Measurements from ENCODE around the gene ZBTB22.
"Not testable (repeated sequence)": the region's sequence is repeated elsewhere in the genome, so short reads cannot be mapped to it uniquely, and the experiment has no call there.

ZBTB22 gene

DNA sequence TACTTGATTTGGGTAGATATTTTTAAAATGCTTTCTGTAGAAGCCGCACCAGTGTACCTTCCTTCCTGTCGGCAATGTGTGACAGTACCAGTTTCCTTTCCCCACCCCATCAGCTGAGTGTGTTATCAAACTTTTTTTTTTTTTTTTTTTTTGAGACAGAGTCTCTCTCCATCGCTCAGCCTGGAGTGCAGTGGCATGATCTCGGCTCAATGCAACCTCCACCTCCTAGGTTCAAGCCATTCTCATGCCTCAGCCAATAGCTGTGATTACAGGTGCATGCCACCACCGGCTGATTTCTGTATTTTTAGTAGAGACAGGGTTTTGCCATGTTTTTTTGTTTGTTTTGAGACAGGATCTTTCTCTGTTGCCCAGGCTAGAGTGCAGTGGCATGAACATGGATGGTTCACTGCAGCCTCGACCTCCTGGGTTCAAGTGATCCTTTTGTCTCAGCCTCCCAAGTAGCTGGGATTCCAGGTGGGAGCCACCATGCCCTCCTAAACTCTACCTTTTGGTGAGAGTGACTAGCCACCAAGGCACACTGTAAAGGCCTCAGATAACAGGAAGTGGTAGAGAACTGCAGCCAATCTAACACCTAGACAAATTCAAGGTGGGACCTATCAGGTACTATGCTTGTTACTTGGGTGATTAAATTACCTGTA lies 26.5 kb upstream of the ZBTB22 start:
- Mint-ChIP-seq H3K4me3 (peak overlapping the region; percentile 40), H3K36me3 (ENCODE audit: low read depth) (no peaks in the 10 kb centered on the region), H3K9me3 (no peaks in the 10 kb centered on the region), H3K27me3 (no peaks in the 10 kb centered on the region), H3K4me1 (ENCODE audit: low read depth) (peaks cover 22% of the 10 kb centered on the region), H3K27ac (peak overlapping the region; percentile 54)
- peak; percentile 41 for DNase-seq

DNA sequence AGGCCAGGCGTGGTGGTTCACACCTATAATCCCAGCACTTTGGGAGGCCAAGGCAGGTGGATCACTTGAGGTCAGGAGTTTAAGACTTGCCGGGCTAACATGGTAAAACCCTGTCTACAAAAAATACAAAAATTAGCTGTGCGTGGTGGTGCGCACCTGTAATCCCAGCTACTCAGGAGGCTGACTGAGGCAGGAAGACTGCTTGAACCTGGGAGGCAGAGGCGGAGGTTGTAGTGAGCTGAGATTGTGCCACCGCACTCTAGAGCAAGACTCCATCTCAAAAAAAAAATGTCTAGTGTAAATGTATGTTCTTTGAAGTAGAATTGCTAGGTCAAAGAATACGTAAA lies 26.0 kb upstream of the ZBTB22 start:
- H3K27me3 Mint-ChIP-seq; H3K36me3 Mint-ChIP-seq (ENCODE audit: low read depth); H3K9me3 Mint-ChIP-seq: not testable (repeated sequence)
- DNase-seq, result peak; percentile 38
- H3K4me3 Mint-ChIP-seq, result peak overlapping the region; percentile 40
- H3K4me1 Mint-ChIP-seq (ENCODE audit: low read depth), result peaks cover 22% of the 10 kb centered on the region
- H3K27ac Mint-ChIP-seq, result peak overlapping the region; percentile 54

DNA sequence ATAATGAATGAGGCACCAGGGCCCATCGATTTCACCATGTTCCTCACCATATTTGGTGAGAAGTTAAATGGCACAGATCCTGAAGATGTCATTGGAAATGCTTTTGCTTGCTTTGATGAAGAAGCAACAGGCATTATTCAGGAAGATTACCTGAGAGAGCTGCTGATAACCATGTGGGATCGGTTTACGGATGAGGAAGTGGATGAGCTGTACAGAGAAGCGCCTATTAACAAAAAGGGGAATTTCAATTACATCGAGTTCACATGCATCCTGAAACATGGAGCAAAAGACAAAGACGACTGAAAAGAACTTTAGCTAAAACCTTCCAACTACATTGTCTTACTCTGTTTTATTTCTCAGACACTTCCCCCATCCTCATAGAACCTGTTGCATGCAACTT lies 21.6 kb upstream of the ZBTB22 start:
- no peak for DNase-seq
- Mint-ChIP-seq H3K36me3 (ENCODE audit: low read depth) (no peaks in the 10 kb centered on the region), H3K27ac (no peak overlapping the region), H3K27me3 (no peaks in the 10 kb centered on the region), H3K4me1 (ENCODE audit: low read depth) (peaks cover 11% of the 10 kb centered on the region), H3K4me3 (no peak overlapping the region), H3K9me3 (no peaks in the 10 kb centered on the region)

DNA sequence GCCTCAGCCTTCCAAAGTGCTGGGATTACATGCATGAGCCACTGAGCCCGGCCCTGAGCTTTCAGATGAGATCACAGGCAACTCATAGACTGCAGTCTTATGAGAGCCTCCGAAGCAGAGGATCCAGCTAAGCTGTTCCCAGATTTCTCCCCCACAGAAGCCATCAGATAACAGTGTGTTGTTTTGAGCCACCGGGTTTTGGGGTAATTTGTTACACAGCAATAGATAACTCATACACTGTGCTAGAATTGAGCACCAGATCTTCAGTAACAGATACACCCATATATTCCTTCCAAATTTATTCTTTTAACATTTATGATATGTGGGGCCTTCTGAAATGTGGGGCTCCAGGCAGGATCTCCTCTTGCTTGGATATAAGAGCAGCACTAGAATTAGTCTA lies 19.0 kb upstream of the ZBTB22 start:
- DNase-seq, result no peak
- Mint-ChIP-seq H3K4me3 (no peak overlapping the region), H3K27me3 (no peaks in the 10 kb centered on the region), H3K27ac (no peak overlapping the region), H3K4me1 (ENCODE audit: low read depth) (peaks cover 15% of the 10 kb centered on the region), H3K9me3 (no peaks in the 10 kb centered on the region), H3K36me3 (ENCODE audit: low read depth) (no peaks in the 10 kb centered on the region)

DNA sequence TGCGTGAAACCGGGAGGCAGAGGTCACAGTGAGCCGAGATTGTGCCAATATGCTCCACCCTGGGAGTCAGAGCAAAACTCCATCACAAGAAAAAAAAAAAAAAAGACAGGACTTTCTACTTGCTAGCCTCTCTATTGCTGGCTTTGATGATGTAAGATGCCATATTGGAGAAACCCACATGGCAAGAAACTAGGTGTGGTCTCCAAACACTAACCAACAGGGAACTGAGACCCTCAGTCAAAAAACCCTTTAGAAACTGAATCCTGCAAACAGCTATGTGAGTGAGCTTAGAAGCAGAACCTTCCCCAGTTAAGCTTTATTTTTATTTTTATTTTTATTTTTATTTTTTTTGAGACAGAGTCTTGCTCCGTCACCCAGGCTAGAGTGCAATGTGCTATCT lies 18.4 kb upstream of the ZBTB22 start:
- H3K4me1 Mint-ChIP-seq (ENCODE audit: low read depth), result peaks cover 15% of the 10 kb centered on the region

DNA sequence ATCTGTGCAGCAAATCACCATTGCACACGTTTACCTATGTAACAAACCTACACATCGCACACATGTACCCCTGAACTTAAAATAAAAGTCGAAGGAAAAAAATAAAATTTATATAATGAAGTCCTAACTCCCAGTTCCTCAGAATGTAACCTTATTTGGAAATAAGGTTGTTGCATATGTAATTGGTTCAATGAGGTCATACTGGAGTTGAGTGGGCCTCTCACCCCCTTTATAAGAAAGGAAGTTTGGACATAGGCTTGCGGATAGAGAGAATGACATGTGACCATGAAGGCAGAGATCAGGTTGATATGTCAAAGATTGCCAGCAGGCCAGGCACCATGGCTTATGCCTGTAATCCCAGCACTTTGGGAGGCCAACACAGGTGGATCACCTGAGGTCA lies 16.1 kb upstream of the ZBTB22 start:
- Mint-ChIP-seq H3K27me3 (no peaks in the 10 kb centered on the region), H3K4me1 (ENCODE audit: low read depth) (peaks cover 15% of the 10 kb centered on the region), H3K4me3 (no peak overlapping the region), H3K9me3 (no peaks in the 10 kb centered on the region), H3K27ac (peak overlapping the region; percentile 29), H3K36me3 (ENCODE audit: low read depth) (no peaks in the 10 kb centered on the region)
- no peak for DNase-seq

More for the DNA sequence above, 18.4 kb upstream of the ZBTB22 start:
- no peak overlapping the region for H3K4me3 Mint-ChIP-seq
- DNase-seq, result no peak
- H3K9me3 Mint-ChIP-seq, result no peaks in the 10 kb centered on the region
- H3K27ac Mint-ChIP-seq, result no peak overlapping the region
- H3K27me3 Mint-ChIP-seq, result no peaks in the 10 kb centered on the region
- no peaks in the 10 kb centered on the region for H3K36me3 Mint-ChIP-seq (ENCODE audit: low read depth)

DNA sequence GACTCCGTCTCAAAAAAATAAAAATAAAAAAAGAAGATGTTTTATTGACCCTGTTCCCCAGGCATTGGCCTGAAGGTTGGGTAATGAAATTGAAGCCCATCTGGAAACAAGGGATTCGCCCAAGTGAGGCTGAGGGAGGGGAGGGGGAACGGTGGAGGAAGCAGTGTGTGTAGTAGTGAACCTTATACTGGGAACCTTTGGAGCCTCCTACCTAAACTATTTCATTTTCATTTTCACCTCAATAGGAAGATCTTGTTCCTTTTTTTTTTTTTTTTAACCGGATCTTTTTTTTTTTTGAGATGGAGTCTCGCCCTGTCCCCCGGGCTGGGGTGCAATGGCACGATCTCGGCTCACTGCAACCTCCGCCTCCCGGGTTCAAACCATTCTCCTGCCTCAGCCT lies 13.2 kb upstream of the ZBTB22 start:
- no peaks in the 10 kb centered on the region for H3K9me3 Mint-ChIP-seq
- peaks cover 15% of the 10 kb centered on the region for H3K4me1 Mint-ChIP-seq (ENCODE audit: low read depth)
- no peaks in the 10 kb centered on the region for H3K27me3 Mint-ChIP-seq
- DNase-seq, result no peak
- no peaks in the 10 kb centered on the region for H3K36me3 Mint-ChIP-seq (ENCODE audit: low read depth)
- H3K4me3 Mint-ChIP-seq, result no peak overlapping the region
- H3K27ac Mint-ChIP-seq, result no peak overlapping the region

DNA sequence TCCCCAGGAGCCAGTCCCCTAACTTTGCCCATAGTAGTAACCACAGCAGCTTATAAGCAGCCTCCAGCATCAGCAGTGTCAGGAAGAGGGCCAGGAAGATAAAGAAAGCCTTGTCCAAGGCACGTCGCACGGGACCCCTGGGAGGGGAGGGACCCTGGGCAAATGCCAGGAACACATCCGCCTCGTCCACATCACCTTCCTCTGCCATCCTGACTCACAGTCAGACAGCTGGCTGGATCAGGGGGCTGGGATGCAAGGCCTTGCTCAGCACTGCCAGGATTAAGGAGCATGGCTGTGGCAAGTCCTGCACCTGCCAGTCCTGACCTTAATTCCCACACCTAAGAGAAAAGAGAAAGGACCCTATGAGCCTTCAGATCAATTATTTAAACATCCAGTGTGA lies 11.5 kb upstream of the ZBTB22 start:
- no peak overlapping the region for H3K27ac Mint-ChIP-seq
- peaks cover 16% of the 10 kb centered on the region for H3K4me1 Mint-ChIP-seq (ENCODE audit: low read depth)
- no peaks in the 10 kb centered on the region for H3K27me3 Mint-ChIP-seq
- DNase-seq, result no peak
- H3K36me3 Mint-ChIP-seq (ENCODE audit: low read depth), result no peaks in the 10 kb centered on the region
- H3K9me3 Mint-ChIP-seq, result no peaks in the 10 kb centered on the region
- H3K4me3 Mint-ChIP-seq, result no peak overlapping the region

DNA sequence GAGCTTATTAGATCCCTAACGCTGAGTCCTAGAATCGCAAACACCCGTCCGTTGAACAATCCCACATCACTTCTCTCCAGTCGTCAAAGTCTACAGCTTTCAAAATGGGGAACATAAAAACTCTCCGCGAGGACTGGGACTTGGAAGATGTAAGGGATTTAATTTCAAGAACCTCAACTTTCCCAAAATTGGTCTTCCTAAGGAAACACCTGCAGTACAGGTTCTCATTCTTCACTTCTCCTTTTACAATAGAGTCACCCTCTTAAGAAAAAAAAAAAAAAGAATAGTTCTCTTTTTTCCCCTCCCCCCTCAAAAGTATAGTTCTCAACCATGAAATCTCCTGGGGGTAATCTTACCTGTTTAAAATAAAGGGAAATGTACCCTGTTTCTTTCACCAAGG lies 6.6 kb upstream of the ZBTB22 start:
- Mint-ChIP-seq H3K4me3 (peak overlapping the region; percentile 92), H3K27me3 (no peaks in the 10 kb centered on the region), H3K4me1 (ENCODE audit: low read depth) (peaks cover 42% of the 10 kb centered on the region), H3K36me3 (ENCODE audit: low read depth) (peaks cover 46% of the 10 kb centered on the region), H3K9me3 (no peaks in the 10 kb centered on the region), H3K27ac (peak overlapping the region; percentile 98)
- no peak for DNase-seq

DNA sequence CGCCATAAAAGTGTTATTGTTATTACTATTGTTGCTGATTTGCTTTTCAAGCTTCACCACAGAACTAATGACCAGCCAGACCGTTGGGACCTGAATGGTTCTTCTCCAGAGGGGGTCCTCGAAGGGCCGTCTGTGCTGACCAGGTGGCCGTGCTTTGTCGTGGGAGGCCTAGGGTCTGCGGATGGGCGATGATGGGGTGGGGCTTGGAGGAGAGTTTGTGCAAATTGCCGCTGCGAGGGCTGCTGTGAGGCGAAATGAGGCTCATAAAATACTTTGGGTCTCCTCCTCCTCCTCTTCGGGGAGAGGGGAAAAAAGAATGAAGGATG lies 6.0 kb upstream of the ZBTB22 start:
- Mint-ChIP-seq H3K4me1 (ENCODE audit: low read depth) (peaks cover 47% of the 10 kb centered on the region), H3K27me3 (no peaks in the 10 kb centered on the region), H3K27ac (peak overlapping the region; percentile 98), H3K4me3 (peak overlapping the region; percentile 92), H3K9me3 (no peaks in the 10 kb centered on the region), H3K36me3 (ENCODE audit: low read depth) (peaks cover 52% of the 10 kb centered on the region)
- no peak for DNase-seq

DNA sequence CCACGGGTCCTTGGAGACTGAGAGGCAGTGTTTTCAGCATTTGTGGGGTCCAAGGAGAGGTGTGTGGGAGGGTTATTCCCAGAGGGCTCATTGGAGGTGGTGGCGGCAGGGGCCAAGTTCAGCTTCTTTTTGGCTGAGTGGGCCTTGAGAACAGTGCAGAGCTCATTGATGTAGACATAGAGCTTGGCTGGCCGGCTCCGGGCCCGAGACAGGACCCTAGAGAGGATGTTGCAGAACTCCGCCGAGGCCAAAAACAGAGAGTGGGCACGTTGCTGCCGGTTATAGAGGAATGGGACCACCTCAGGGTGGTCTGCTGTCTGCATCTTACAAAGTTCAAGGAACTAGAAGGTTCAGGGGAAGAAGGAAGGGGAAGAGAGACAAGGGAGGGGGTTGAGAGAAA lies 3.7 kb upstream of the ZBTB22 start:
- Mint-ChIP-seq H3K36me3 (ENCODE audit: low read depth) (peaks cover 69% of the 10 kb centered on the region), H3K9me3 (no peaks in the 10 kb centered on the region), H3K4me3 (peak overlapping the region; percentile 92), H3K27ac (peak overlapping the region; percentile 98), H3K27me3 (no peaks in the 10 kb centered on the region), H3K4me1 (ENCODE audit: low read depth) (peaks cover 64% of the 10 kb centered on the region)
- no peak for DNase-seq

DNA sequence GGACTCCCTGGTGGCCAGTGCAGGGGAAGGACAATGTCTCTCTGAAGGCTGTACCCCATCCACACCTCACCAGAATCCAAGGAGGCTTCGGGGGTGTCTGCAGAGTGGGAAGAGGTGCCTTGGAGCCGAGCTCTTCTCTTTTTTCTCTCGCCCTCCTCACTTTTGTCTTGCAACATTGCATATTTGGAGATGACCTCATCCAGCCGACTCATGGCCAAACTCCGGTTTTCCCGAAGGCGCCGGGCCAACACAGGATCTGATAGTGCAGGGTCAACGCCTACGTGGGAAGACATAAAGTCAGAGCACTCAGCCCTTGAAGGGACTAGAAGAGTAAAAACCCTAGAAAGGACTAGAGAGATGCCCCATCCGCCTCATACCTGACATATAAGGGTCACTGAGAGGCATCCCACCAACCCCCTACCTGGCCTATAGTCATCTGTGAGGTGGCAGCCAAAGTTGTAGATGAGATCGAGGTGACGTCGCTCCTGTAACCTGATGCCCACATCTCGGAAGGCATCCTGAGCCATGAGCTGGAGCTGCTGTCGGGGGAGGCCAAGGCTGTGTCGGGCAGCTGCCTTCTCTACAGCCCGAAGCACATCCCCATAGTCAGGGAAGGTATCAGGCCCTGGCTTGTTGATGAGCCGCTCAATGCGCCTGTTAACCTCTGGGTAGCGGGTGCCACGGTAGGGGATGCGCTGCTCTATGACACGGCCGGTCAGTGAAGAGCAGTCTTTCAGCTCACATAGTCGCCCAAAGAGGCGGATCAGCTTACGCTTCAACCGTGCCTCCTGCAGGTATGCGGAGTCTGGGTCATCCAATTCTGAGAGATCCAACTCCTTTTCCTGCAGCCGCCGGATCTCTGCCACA lies 3.0 kb upstream of the ZBTB22 start:
- H3K27me3 Mint-ChIP-seq, result no peaks in the 10 kb centered on the region
- peaks cover 71% of the 10 kb centered on the region for H3K4me1 Mint-ChIP-seq (ENCODE audit: low read depth)
- H3K9me3 Mint-ChIP-seq, result no peaks in the 10 kb centered on the region
- no peak for DNase-seq
- H3K4me3 Mint-ChIP-seq, result peak overlapping the region; percentile 92
- peak overlapping the region; percentile 98 for H3K27ac Mint-ChIP-seq
- H3K36me3 Mint-ChIP-seq (ENCODE audit: low read depth), result peaks cover 74% of the 10 kb centered on the region

DNA sequence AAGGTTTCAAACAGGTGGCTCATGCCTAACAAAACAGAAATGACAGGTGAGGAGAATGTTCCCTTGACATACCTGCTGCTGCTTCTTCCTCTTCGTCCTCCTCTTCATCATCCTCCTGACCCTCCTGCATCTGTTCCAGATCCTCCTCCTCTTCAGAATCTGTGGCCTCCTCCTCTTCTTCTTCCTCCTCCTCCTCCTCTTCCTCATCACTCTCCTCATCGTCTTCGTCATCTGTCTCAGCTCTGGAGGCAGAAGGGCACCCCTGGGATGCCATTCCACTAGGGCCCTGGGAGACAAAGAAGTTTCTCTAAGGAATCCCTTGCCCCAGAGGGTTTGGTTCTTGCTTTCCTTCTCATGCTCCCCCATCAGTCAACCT lies 2.4 kb upstream of the ZBTB22 start:
- no peaks in the 10 kb centered on the region for H3K27me3 Mint-ChIP-seq
- H3K27ac Mint-ChIP-seq, result peak overlapping the region; percentile 98
- H3K4me1 Mint-ChIP-seq (ENCODE audit: low read depth), result peaks cover 77% of the 10 kb centered on the region
- no peaks in the 10 kb centered on the region for H3K9me3 Mint-ChIP-seq
- H3K4me3 Mint-ChIP-seq, result peak overlapping the region; percentile 90
- DNase-seq, result no peak
- H3K36me3 Mint-ChIP-seq (ENCODE audit: low read depth), result peaks cover 74% of the 10 kb centered on the region

DNA sequence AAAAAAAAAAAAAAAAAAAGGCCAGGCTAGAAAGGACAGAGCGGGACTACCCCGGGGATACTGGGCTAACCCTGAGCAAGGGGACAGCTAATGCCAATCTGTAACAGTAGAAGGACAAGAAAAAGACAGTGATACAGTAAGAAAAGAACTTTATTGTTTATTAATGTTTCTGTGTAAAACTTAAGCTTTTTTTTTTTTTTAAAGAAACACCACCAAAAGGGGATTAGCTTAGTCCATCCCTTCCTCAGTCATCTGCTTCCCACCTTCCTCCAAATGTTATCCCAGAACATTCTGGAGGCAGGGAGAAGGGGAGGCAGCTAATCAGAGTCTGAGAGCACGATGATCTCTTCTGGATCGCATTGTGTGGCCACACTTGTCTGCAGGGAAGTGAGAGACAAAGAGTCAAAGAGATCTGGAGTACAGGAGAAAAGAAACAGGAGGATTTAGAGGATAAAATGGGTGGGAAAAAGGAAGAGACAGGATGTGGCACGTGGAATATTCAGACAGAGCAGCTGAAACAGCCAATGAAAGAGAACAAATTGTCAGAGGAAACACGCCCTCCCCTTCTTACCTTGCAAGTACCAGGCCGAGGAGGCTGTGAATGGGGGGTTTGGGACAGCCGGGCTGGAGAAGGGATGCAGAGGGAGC lies 1.0 kb upstream of the ZBTB22 start:
- no peak for DNase-seq
- Mint-ChIP-seq H3K27ac (peak overlapping the region; percentile 98), H3K36me3 (ENCODE audit: low read depth) (peaks cover 79% of the 10 kb centered on the region), H3K27me3 (no peaks in the 10 kb centered on the region), H3K4me3 (peak overlapping the region; percentile 90), H3K4me1 (ENCODE audit: low read depth) (peaks cover 74% of the 10 kb centered on the region), H3K9me3 (no peaks in the 10 kb centered on the region)

DNA sequence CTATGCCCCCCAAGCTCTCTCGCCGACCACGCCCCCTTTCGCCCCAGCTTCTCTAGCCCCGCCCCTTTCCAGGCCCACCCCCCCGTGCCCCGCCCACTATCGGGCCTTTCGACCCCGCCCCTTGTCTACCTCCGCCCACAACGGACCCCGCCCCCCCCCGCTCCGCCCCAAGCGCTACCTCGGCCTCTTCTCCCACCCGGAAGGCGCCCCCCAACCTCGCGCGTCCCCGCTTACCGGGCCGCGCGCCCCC lies 200 bp downstream of the ZBTB22 start:
- no peak for DNase-seq
- H3K4me3 Mint-ChIP-seq, result peak overlapping the region; percentile 99
- peaks cover 75% of the 10 kb centered on the region for H3K4me1 Mint-ChIP-seq (ENCODE audit: low read depth)
- H3K27ac Mint-ChIP-seq, result peak overlapping the region; percentile 84
- no peaks in the 10 kb centered on the region for H3K27me3 Mint-ChIP-seq
- H3K36me3 Mint-ChIP-seq (ENCODE audit: low read depth), result peaks cover 79% of the 10 kb centered on the region
- no peaks in the 10 kb centered on the region for H3K9me3 Mint-ChIP-seq
